Mononuclear cell (primary cell): Measurements from ENCODE around the gene CPLX1. TPM values are rescaled to one million over a fixed set of nuclear protein-coding genes. Genes with fewer than 3 reads are reported as not detected.
A peak's percentile ranks its signal among the peaks of the same experiment; 100 is the strongest.
"Not testable (repeated sequence)": the region's sequence is repeated elsewhere in the genome, so short reads cannot be mapped to it uniquely, and the experiment has no call there.

ENCODE experiments used
- H3K27me3 ChIP-seq: 2 replicates; pipeline ENCODE4 v1.6.0; 2011; ENCODE audit warnings: low read length, control low read depth; ENCODE audit not compliant: insufficient read depth
- H3K4me1 ChIP-seq: 2 replicates; pipeline ENCODE4 v1.5.1; 2011; ENCODE audit warnings: mild to moderate bottlenecking, low read length, control low read depth; ENCODE audit not compliant: insufficient read depth
- H3K4me3 ChIP-seq: 2 replicates; pipeline ENCODE4 v1.5.1; 2011; ENCODE audit warnings: mild to moderate bottlenecking, low read length, moderate library complexity
- H3K9me3 ChIP-seq: 2 replicates; pipeline ENCODE4 v1.5.1; 2011; ENCODE audit warnings: low read depth, mild to moderate bottlenecking, control low read depth, low read length
- total RNA-seq: library from RNA; depleted of rRNA; stranded (reverse); fragments of >200 nt; gene quantifications from one replicate; pipeline ENCODE4 v1.2.3, GENCODE V29; 2012

CPLX1 gene
- total RNA-seq, 1 donor: 0.10 TPM

- no peak overlapping the region for H3K4me3 ChIP-seq
- peaks cover 13% of the 10 kb centered on the region for H3K4me1 ChIP-seq
- peaks cover 29% of the 10 kb centered on the region for H3K27me3 ChIP-seq
- H3K9me3 ChIP-seq: no peaks in the 10 kb centered on the region
These were observed 37.8 kb downstream of the CPLX1 start for GRCh38 chr4:788006-788635.

GRCh38 chr4:787561-787981, 38.4 kb downstream of the CPLX1 start:
- H3K27me3 ChIP-seq: peaks cover 25% of the 10 kb centered on the region
- no peak overlapping the region for H3K4me3 ChIP-seq
- peaks cover 16% of the 10 kb centered on the region for H3K4me1 ChIP-seq
- H3K9me3 ChIP-seq: no peaks in the 10 kb centered on the region

- H3K4me3 ChIP-seq: no peak overlapping the region
- H3K27me3 ChIP-seq: peaks cover 25% of the 10 kb centered on the region
These were observed 39.0 kb downstream of the CPLX1 start for GRCh38 chr4:786861-787300.

GRCh38 chr4:786074-786741, 39.7 kb downstream of the CPLX1 start:
- H3K4me1 ChIP-seq: peaks cover 21% of the 10 kb centered on the region

More at GRCh38 chr4:786861-787300, 39.0 kb downstream of the CPLX1 start:
- no peaks in the 10 kb centered on the region for H3K9me3 ChIP-seq
- H3K4me1 ChIP-seq: peaks cover 21% of the 10 kb centered on the region

DNA sequence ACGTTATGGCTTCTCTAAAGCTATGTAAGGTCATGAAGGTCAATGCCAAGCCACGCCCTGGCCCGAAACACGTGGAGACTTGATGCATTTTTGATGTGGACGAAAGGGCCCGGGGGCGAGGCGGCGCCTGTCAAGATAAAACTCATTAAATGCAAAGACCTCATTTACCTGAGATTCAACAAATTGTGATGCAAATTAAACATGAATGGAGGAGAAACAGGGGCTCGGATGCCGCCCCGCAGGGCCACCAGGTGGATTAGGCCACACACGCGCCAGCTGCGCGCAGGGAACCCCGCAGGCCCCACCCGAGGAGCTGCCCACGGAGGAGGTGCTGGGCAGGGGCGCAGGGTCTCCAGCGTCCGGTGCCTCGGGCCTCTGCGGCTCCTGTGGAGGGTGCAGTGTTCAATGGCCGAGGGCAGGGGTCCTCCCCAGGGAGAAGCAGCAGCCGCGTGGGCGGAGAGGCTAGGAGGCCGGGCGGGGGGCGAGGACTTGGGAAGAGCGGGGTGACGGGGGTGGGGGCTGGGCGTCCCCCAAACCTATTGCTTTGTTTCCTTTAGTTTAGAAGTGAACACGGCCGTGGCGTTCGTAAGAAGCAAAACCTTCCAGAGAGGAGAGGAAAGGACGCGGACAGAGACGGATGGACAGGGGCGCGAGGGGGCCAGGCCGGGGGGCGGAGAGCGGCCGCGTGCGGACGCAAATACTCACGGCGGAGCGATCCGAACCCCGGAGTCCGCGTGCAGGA, 40.4 kb downstream of the CPLX1 start:
- Histone ChIP-seq H3K9me3 (no peaks in the 10 kb centered on the region), H3K4me3 (no peak overlapping the region), H3K27me3 (peaks cover 21% of the 10 kb centered on the region), H3K4me1 (peaks cover 28% of the 10 kb centered on the region)

More at GRCh38 chr4:786074-786741, 39.7 kb downstream of the CPLX1 start:
- H3K9me3 ChIP-seq: no peaks in the 10 kb centered on the region
- no peak overlapping the region for H3K4me3 ChIP-seq
- peaks cover 21% of the 10 kb centered on the region for H3K27me3 ChIP-seq

- Histone ChIP-seq H3K4me3 (no peak overlapping the region), H3K4me1 (peaks cover 37% of the 10 kb centered on the region), H3K27me3 (peaks cover 21% of the 10 kb centered on the region), H3K9me3 (no peaks in the 10 kb centered on the region)
These were observed 41.3 kb downstream of the CPLX1 start for GRCh38 chr4:784401-785331.

DNA sequence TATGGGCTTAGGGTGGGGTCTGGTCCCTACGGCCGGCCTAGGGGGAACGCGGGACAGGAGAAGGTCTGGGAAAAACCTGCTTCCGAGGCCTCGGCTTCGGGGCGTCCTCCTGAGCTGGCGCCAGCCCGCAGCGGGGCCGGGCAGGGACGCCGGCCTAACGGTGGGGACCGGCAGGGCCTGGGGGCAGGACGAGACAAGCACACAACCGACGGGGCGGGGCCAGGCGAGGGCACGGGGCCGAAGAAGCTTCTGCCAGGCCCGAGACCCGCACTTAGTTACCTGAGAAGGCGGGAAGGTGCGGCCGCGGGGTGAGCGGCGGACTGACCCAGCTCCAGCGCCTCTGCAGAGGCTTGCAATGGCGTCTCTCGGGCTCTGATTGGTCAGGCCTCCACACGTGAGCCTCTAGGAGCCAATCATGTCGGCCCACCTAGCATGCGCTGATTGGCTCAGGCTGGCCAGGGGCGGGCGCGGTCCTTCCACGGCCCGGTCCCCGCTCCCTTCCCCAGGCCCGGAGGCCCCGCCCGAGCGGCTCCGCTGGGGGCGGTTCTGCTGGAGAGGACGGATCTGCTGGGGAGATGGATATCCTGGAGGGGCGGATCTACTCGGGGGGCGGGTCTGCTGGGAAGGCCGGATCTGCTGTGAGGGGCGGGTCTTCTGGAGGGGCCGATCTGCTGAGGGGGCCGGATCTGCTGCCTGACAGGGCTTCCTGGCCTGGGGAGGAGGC, 44.3 kb downstream of the CPLX1 start:
- peaks cover 40% of the 10 kb centered on the region for H3K4me1 ChIP-seq
- peak overlapping the region; percentile 92 for H3K4me3 ChIP-seq
- H3K9me3 ChIP-seq: no peaks in the 10 kb centered on the region
- peaks cover 13% of the 10 kb centered on the region for H3K27me3 ChIP-seq

- Histone ChIP-seq H3K4me3 (peak overlapping the region; percentile 92), H3K4me1 (peaks cover 43% of the 10 kb centered on the region), H3K27me3 (peaks cover 13% of the 10 kb centered on the region), H3K9me3 (no peaks in the 10 kb centered on the region)
These were observed 45.0 kb downstream of the CPLX1 start for GRCh38 chr4:780716-781492.

GRCh38 chr4:780255-780654, 45.7 kb downstream of the CPLX1 start:
- Histone ChIP-seq H3K4me3 (peak overlapping the region; percentile 92), H3K4me1 (peaks cover 47% of the 10 kb centered on the region)
- H3K9me3 ChIP-seq, H3K27me3 ChIP-seq: not testable (repeated sequence)

- H3K27me3 ChIP-seq: peaks cover 2% of the 10 kb centered on the region
- H3K4me3 ChIP-seq: no peak overlapping the region
- H3K9me3 ChIP-seq: no peaks in the 10 kb centered on the region
- peaks cover 49% of the 10 kb centered on the region for H3K4me1 ChIP-seq
These were observed 46.4 kb downstream of the CPLX1 start for GRCh38 chr4:779555-779954.

GRCh38 chr4:777520-778262, 48.2 kb downstream of the CPLX1 start:
- no peaks in the 10 kb centered on the region for H3K27me3 ChIP-seq
- H3K4me3 ChIP-seq: no peak overlapping the region
- peaks cover 43% of the 10 kb centered on the region for H3K4me1 ChIP-seq
- H3K9me3 ChIP-seq: no peaks in the 10 kb centered on the region

GRCh38 chr4:776743-777441, 49.0 kb downstream of the CPLX1 start:
- Histone ChIP-seq H3K9me3 (no peaks in the 10 kb centered on the region), H3K4me3 (no peak overlapping the region), H3K27me3 (no peaks in the 10 kb centered on the region), H3K4me1 (peaks cover 36% of the 10 kb centered on the region)
